Left ventricle myocardium inferior (tissue), 1 donor: Measurements from ENCODE around the gene RAPGEF2. TPM values are rescaled to one million over a fixed set of nuclear protein-coding genes. Genes with fewer than 3 reads are reported as not detected.
A peak's percentile ranks its signal among the peaks of the same experiment; 100 is the strongest.

ENCODE experiments used
- DNase-seq: peaks from one replicate; pipeline ENCODE4 v3.0.0-alpha.2; 2020
- H3K27ac ChIP-seq: fragments of 200-600 bp; replicated peaks from 2 replicates; pipeline ENCODE4 v1.8.0; 2021
- H3K27me3 ChIP-seq: fragments of 200-600 bp; 2 replicates; pipeline ENCODE4 v1.8.0; 2021; ENCODE audit warnings: low read depth
- H3K36me3 ChIP-seq: fragments of 200-600 bp; 2 replicates; pipeline ENCODE4 v1.8.0; 2021
- H3K4me1 ChIP-seq: fragments of 200-600 bp; 2 replicates; pipeline ENCODE4 v1.8.0; 2021
- H3K4me3 ChIP-seq: fragments of 200-600 bp; 2 replicates; pipeline ENCODE4 v1.8.0; 2021; ENCODE audit warnings: mild to moderate bottlenecking, moderate library complexity
- H3K9me3 ChIP-seq: fragments of 200-600 bp; replicated peaks from 2 replicates; pipeline ENCODE4 v1.8.0; 2021
- CTCF ChIP-seq: fragments of 200-600 bp; IDR thresholded peaks from 2 replicates; pipeline ENCODE4 v1.8.0; 2021; ENCODE audit warnings: antibody characterized with exemption, mild to moderate bottlenecking, borderline replicate concordance
- intact Hi-C: fragments of 100-400 bp; cut with micrococcal nuclease; formaldehyde crosslinking; loops from one replicate; pipeline ENCODE4 v1.11.0; 2022
- total RNA-seq: library from RNA; stranded (reverse); fragmentation: NEBNext Ultra II Directional; extraction: Animal tissue kit (Norgen Biotek cat#: 25700); gene quantifications from one replicate; pipeline ENCODE4 v1.2.1, GENCODE V29; 2021
- donor health status: DM: no; HTN: yes; CAD: no; lungs with severe emphysema.

The RAPGEF2 gene
- total RNA-seq, 1 donor from 2014 or later = 51.5 TPM

GRCh38 chr4:159195361-159195769 lies 92.5 kb downstream of the RAPGEF2 start:
- no peak overlapping the region for H3K27ac ChIP-seq
- H3K36me3 ChIP-seq = peaks cover 3% of the 10 kb centered on the region
- H3K9me3 ChIP-seq = no peaks in the 10 kb centered on the region
- peaks cover 72% of the 10 kb centered on the region for H3K4me1 ChIP-seq
- DNase-seq = no peak
- no peak for TF ChIP-seq CTCF
- no peak overlapping the region for H3K4me3 ChIP-seq
- no peaks in the 10 kb centered on the region for H3K27me3 ChIP-seq
- intact Hi-C loops = no loop called here

GRCh38 chr4:159197260-159197884 lies 94.5 kb downstream of the RAPGEF2 start:
- Histone ChIP-seq H3K36me3 (peaks cover 3% of the 10 kb centered on the region), H3K27ac (peak overlapping the region; percentile 78), H3K4me1 (peaks cover 80% of the 10 kb centered on the region), H3K4me3 (peak overlapping the region; percentile 40), H3K27me3 (no peaks in the 10 kb centered on the region), H3K9me3 (no peaks in the 10 kb centered on the region)
- no peak for DNase-seq
- intact Hi-C loops = no loop called here
- no peak for TF ChIP-seq CTCF

- Histone ChIP-seq H3K4me3 (peak overlapping the region; percentile 40), H3K9me3 (no peaks in the 10 kb centered on the region), H3K4me1 (peaks cover 80% of the 10 kb centered on the region), H3K27ac (peak overlapping the region; percentile 78), H3K36me3 (peaks cover 3% of the 10 kb centered on the region), H3K27me3 (no peaks in the 10 kb centered on the region)
- TF ChIP-seq CTCF = no peak
- DNase-seq = no peak
- intact Hi-C loops = no loop called here
Observed at GRCh38 chr4:159197885-159198269, 95.0 kb downstream of the RAPGEF2 start.

GRCh38 chr4:159199826-159200225 lies 96.9 kb downstream of the RAPGEF2 start:
- H3K4me3 ChIP-seq = no peak overlapping the region
- DNase-seq = no peak
- no peaks in the 10 kb centered on the region for H3K27me3 ChIP-seq
- H3K4me1 ChIP-seq = peaks cover 82% of the 10 kb centered on the region
- H3K27ac ChIP-seq = peak overlapping the region; percentile 84
- TF ChIP-seq CTCF = no peak
- H3K36me3 ChIP-seq = no peaks in the 10 kb centered on the region
- intact Hi-C loops = loop anchor here (10.0 kb wide), 3 partner anchors 245 to 475 kb away; partner anchors contain the start of gene PPID
- no peaks in the 10 kb centered on the region for H3K9me3 ChIP-seq

- Histone ChIP-seq H3K4me3 (no peak overlapping the region), H3K27ac (peak overlapping the region; percentile 84), H3K36me3 (no peaks in the 10 kb centered on the region), H3K27me3 (no peaks in the 10 kb centered on the region), H3K4me1 (peaks cover 79% of the 10 kb centered on the region), H3K9me3 (no peaks in the 10 kb centered on the region)
- DNase-seq = no peak
- no peak for TF ChIP-seq CTCF
- intact Hi-C loops = loop anchor here (10.0 kb wide), 3 partner anchors 244 to 476 kb away; partner anchors contain the start of gene PPID
Observed at GRCh38 chr4:159201168-159201567, 98.3 kb downstream of the RAPGEF2 start.
